Measurements from ENCODE around the gene PTEN. TPM values are rescaled to one million over a fixed set of nuclear protein-coding genes. Genes with fewer than 3 reads are reported as not detected.

Gene PTEN
- total RNA-seq, 1 experiment from 2014 or later = 11.6 TPM

GRCh38 chr10:87974130-87974529 lies 110.7 kb downstream of the PTEN start:
- DNase-seq (ENCODE audit: low spot score) = no peak

GRCh38 chr10:87974769-87975168 lies 111.3 kb downstream of the PTEN start:
- no peak for DNase-seq (ENCODE audit: low spot score)

GRCh38 chr10:87976101-87976743 lies 112.8 kb downstream of the PTEN start:
- no peak for DNase-seq (ENCODE audit: low spot score)

GRCh38 chr10:87978166-87978565 lies 114.7 kb downstream of the PTEN start:
- no peak for DNase-seq (ENCODE audit: low spot score)

- DNase-seq (ENCODE audit: low spot score) = no peak
Measured at GRCh38 chr10:87979847-87980246, 116.4 kb downstream of the PTEN start.

GRCh38 chr10:87983716-87984115 lies 120.3 kb downstream of the PTEN start:
- no peak for DNase-seq (ENCODE audit: low spot score)

- no peak for DNase-seq (ENCODE audit: low spot score)
Measured at GRCh38 chr10:87987206-87987605, 123.8 kb downstream of the PTEN start.

- DNase-seq (ENCODE audit: low spot score) = no peak
Measured at GRCh38 chr10:87991946-87992345, 128.5 kb downstream of the PTEN start.

- DNase-seq (ENCODE audit: low spot score) = peak; percentile 38
Measured at GRCh38 chr10:88004451-88004850, 141.0 kb downstream of the PTEN start.

- no peak for DNase-seq (ENCODE audit: low spot score)
Measured at GRCh38 chr10:88006261-88006660, 142.8 kb downstream of the PTEN start.

GRCh38 chr10:88008866-88009470 lies 145.5 kb downstream of the PTEN start:
- no peak for DNase-seq (ENCODE audit: low spot score)

GRCh38 chr10:88012641-88013040 lies 149.2 kb downstream of the PTEN start:
- DNase-seq (ENCODE audit: low spot score) = no peak

GRCh38 chr10:88017781-88018180 lies 154.4 kb downstream of the PTEN start:
- no peak for DNase-seq (ENCODE audit: low spot score)

GRCh38 chr10:88019753-88020152 lies 156.3 kb downstream of the PTEN start:
- no peak for DNase-seq (ENCODE audit: low spot score)

Other genes with a start within 250 kb of the PTEN start
- gene PAPSS2, start 203.7 kb upstream of the PTEN start, total RNA-seq (2014; rRNA removed; shearing (Covaris generic)) = 39.3 and 40.4 TPM in 2 replicates
- 62.9 TPM in 2 replicates for gene ATAD1, start 45.4 kb upstream of the PTEN start, total RNA-seq (2014; rRNA removed; shearing (Covaris generic))
- gene KLLN, start 92 bp upstream of the PTEN start, total RNA-seq (2014; rRNA removed; shearing (Covaris generic)) = 0.41 and 0.43 TPM in 2 replicates

Data from A172 (cell line).